Activated T-helper 2 cell treated with anti-CD3 and anti-CD28 coated beads, Interferon-gamma antibody, Interleukin-2, Interleukin-4, amounts not matched to agents 10 μg/mL and 5 μg/mL and 100 μg/mL, durations not matched to agents 14 hours and 24 hours and 36 hours (primary cell): ENCODE results near the gene CABLES1. TPM values are rescaled to one million over a fixed set of nuclear protein-coding genes. Genes with fewer than 3 reads are reported as not detected.
A peak's percentile ranks its signal among the peaks of the same experiment; 100 is the strongest.
"Not testable (repeated sequence)": the region's sequence is repeated elsewhere in the genome, so short reads cannot be mapped to it uniquely, and the experiment has no call there.

ENCODE experiments used
- DNase-seq: peaks from one replicate; pipeline ENCODE4 v3.0.0; 2021; ENCODE audit warnings: low spot score
- H3K27ac Mint-ChIP-seq: one replicate; pipeline ENCODE4 v1.8.0; 2021; ENCODE audit warnings: mixed read lengths
- H3K27me3 Mint-ChIP-seq: one replicate; pipeline ENCODE4 v1.8.0; 2021; ENCODE audit warnings: low read depth, mixed read lengths
- H3K36me3 Mint-ChIP-seq: one replicate; pipeline ENCODE4 v1.8.0; 2021; ENCODE audit warnings: low read depth, mixed read lengths
- H3K4me1 Mint-ChIP-seq: one replicate; pipeline ENCODE4 v1.8.0; 2021; ENCODE audit warnings: low read depth, mixed read lengths
- H3K4me3 Mint-ChIP-seq: one replicate; pipeline ENCODE4 v1.8.0; 2021; ENCODE audit warnings: low read depth, mild to moderate bottlenecking, moderate library complexity, mixed read lengths
- H3K9me3 Mint-ChIP-seq: one replicate; pipeline ENCODE4 v1.8.0; 2021; ENCODE audit warnings: mixed read lengths
- intact Hi-C: fragments of 100-400 bp; cut with micrococcal nuclease; formaldehyde crosslinking; loops from one replicate; pipeline ENCODE4 v1.15.1; 2023
- total RNA-seq: library from RNA; stranded (reverse); gene quantifications from 2 replicates; pipeline ENCODE4 v1.2.3, GENCODE V29; 2022

The CABLES1 gene
- total RNA-seq, 1 donor from 2014 or later = 27.4 TPM

DNA sequence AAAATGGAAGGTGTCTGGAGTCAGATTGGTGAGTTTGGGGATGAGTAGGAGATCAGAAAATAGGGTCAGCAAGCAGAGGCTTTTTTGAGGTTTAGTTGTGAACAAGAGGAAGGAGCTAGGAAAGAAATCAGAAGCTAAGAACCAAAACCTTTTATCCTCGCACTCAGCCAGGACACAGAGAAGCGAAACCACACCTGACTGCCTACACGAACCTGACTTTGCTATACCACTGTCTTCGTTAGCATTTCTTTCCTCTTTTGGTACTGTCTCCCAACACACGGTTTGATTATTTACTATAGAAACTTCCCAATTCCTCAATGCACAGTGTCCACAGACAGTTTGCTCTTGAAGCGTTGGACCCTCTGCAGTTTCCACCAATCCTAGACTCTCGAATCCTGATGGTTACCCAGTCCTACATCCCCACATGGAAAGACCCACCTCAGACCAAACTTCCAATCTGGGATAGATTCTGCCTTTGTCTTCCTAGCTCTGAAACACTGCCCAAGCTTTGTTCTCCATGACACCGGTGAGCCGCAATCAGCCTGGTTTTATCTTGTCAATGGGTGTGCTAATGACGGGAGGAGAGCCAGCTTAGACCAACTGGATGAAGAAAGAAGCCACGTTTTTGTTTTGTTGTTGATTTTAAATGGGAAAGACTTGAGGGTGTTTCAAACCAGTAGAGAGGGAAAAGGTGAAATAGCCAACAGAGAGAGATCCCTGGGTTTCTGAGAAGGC lies 137.4 kb downstream of the CABLES1 start:
- peaks cover 28% of the 10 kb centered on the region for H3K36me3 Mint-ChIP-seq
- H3K4me3 Mint-ChIP-seq = no peak overlapping the region
- intact Hi-C loops = no loop called here
- H3K9me3 Mint-ChIP-seq = peaks cover 36% of the 10 kb centered on the region
- no peaks in the 10 kb centered on the region for H3K27me3 Mint-ChIP-seq
- H3K4me1 Mint-ChIP-seq = peaks cover 12% of the 10 kb centered on the region
- no peak for DNase-seq
- H3K27ac Mint-ChIP-seq = no peak overlapping the region

DNA sequence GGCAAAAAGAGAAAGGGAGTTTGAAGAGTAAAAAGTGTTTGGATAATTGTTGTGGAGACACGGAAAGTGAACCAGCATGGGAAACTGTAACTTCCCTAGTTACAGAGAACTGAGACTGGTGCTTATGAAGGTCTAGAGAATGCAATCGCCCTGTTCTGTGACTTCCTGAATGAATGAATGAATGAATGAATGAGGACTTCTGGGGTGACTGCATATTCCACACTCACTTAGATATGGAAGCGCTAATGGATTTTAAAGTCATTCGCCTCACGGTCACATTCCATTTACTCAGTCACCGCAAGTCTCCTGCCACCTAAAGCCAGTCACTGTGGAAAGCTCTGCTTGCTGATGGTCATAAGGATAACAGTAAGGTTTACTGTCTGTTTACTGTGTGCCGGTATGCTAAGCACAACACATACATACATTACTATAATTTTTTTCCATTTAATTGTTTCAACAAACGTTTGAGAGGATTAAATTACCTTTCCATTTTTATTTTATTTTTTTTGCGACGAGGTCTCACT lies 138.2 kb downstream of the CABLES1 start:
- H3K9me3 Mint-ChIP-seq = peaks cover 34% of the 10 kb centered on the region
- intact Hi-C loops = no loop called here
- H3K36me3 Mint-ChIP-seq = peaks cover 28% of the 10 kb centered on the region
- no peak overlapping the region for H3K27ac Mint-ChIP-seq
- H3K4me3 Mint-ChIP-seq = no peak overlapping the region
- no peak for DNase-seq
- peaks cover 5% of the 10 kb centered on the region for H3K4me1 Mint-ChIP-seq
- H3K27me3 Mint-ChIP-seq = no peaks in the 10 kb centered on the region

DNA sequence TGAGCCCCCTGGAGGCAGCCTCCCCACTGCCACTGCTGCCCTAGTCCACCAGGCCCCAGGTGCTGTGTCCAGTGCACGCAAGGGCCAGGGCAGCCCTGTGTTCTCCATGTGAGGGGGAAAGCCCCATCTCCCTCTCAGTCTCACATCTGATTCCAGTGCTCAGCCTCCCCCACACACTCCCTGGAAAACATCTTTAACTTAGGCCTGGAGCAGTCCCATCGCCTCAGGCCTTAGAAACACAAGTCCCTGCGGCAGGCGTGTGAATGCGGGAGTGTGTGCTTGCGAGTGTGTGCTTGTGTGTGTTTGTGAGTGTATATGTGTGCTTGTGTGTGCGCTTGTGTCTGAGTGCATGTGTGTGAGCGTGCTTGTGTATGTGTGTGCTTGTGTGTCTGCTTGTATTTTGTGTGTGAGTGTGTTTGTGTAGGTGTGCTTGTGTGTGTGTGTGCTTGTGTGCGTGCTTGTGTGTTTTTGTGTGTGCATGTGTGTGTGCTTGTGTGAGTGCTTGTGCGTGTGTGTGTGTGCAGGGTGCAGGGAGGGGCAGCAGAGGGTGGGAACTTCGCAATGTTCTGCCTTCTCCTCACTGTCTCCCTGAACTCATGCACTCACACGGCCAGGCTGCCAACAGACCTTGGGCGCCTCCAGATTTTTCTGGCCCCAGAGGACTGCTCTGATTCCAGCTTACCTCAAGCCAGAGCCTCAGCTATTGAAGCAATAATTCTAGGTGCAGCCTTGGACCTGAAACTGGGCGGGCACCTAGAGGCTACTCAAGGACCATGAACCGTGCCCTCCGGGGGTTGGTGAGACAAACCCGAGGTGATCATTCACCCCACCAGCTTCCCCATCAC lies 139.6 kb downstream of the CABLES1 start:
- Mint-ChIP-seq H3K27ac (no peak overlapping the region), H3K9me3 (peaks cover 26% of the 10 kb centered on the region), H3K36me3 (peaks cover 18% of the 10 kb centered on the region)

DNA sequence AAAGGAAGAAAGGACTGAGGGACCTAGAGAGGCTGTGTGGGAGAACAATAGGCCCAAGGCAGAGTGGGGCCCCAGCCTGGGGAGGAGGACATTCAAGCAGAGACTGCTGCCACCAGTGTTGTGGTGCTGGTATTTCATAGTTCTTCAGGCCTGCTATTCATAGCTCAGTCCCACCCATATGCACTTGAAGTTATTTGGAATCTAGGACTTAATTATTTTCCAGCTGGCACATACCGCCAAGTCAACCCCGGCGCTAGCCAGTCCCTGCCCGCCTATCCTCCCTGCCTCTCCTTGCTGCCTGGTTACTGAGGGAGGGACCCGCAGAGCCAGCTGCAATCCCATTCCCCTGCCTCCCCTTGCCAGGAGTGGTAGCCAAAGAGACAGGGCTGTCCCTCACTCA lies 141.2 kb downstream of the CABLES1 start:
- peaks cover 3% of the 10 kb centered on the region for H3K4me1 Mint-ChIP-seq
- H3K9me3 Mint-ChIP-seq = peaks cover 14% of the 10 kb centered on the region
- H3K4me3 Mint-ChIP-seq = no peak overlapping the region
- H3K36me3 Mint-ChIP-seq = peaks cover 12% of the 10 kb centered on the region
- intact Hi-C loops = no loop called here
- no peaks in the 10 kb centered on the region for H3K27me3 Mint-ChIP-seq
- no peak for DNase-seq
- H3K27ac Mint-ChIP-seq = no peak overlapping the region

More for the DNA sequence above, 139.6 kb downstream of the CABLES1 start:
- intact Hi-C loops = no loop called here
- no peak for DNase-seq
- H3K4me1 Mint-ChIP-seq = no peaks in the 10 kb centered on the region
- no peak overlapping the region for H3K4me3 Mint-ChIP-seq
- no peaks in the 10 kb centered on the region for H3K27me3 Mint-ChIP-seq

DNA sequence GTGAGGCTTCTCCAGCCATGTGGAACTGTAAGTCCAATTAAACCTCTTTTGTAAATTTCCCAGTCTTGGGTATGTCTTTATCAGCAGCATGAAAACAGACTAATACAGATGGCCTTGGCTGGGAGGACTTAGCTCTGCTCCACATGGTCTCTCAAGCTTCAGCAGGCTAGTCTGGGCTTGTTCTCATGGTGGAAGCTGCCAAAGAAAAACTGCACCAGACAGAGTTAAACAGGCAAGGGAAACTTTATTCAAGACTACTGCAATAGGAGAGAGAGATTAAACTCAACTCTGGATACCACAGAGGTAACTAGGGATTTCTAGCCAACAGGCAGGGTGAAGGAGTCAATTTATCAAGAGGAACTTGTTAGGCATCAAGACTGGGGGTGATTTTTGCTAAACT lies 142.1 kb downstream of the CABLES1 start:
- H3K27me3 Mint-ChIP-seq = no peaks in the 10 kb centered on the region
- peaks cover 14% of the 10 kb centered on the region for H3K9me3 Mint-ChIP-seq
- H3K4me3 Mint-ChIP-seq = no peak overlapping the region
- DNase-seq = no peak
- intact Hi-C loops = no loop called here
- no peak overlapping the region for H3K27ac Mint-ChIP-seq
- H3K36me3 Mint-ChIP-seq = peaks cover 12% of the 10 kb centered on the region
- H3K4me1 Mint-ChIP-seq = peaks cover 7% of the 10 kb centered on the region

DNA sequence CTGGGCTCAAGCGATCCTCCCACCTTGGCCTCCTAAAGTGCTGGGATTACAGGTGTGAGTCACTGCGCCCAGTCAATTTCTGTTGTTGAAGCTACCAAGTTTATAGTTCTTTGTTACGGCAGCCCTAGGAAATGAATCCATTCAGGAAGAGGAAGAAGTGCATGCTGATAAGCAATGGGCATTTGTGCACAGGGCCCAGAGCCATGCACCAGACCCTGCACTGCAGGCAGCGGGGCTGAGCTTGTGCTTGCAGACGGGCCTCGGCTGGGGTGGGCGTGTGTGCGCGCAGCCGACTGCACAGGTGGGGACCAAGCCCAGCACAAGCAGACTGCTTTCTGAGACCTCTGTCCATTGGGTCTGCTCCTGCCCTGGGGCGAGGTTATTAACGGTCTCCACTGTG lies 144.6 kb downstream of the CABLES1 start:
- Mint-ChIP-seq H3K9me3 (peaks cover 14% of the 10 kb centered on the region), H3K36me3 (peaks cover 12% of the 10 kb centered on the region), H3K27me3 (no peaks in the 10 kb centered on the region), H3K4me3 (no peak overlapping the region), H3K4me1 (peaks cover 23% of the 10 kb centered on the region), H3K27ac (no peak overlapping the region)
- no peak for DNase-seq
- intact Hi-C loops = loop anchor here (10.0 kb wide), 1 partner anchor 145 kb away; the partner anchor contains the start of gene CABLES1

DNA sequence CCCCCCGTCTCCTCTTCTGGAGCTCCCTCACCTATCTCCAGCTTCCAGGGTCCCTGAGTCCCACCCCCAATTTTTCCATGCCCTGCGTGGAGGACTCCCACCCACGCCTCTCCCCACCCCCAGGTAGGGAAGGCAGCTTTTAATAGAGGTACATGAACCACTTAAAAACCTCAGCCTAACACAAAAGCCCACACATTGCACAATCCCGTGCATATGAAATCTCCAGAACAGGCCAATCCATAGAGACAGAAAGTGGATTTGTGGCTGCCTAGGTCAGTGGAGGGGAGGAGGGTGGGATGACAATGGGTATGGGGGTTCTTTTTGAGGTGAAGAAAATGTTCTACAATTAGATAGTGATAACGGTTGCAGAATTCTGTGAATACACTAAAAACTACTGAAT lies 145.6 kb downstream of the CABLES1 start:
- peaks cover 28% of the 10 kb centered on the region for H3K4me1 Mint-ChIP-seq
- no peak for DNase-seq
- intact Hi-C loops = loop anchor here (10.0 kb wide), 1 partner anchor 146 kb away; the partner anchor contains the start of gene CABLES1
- H3K9me3 Mint-ChIP-seq = peaks cover 14% of the 10 kb centered on the region
- no peak overlapping the region for H3K4me3 Mint-ChIP-seq
- no peak overlapping the region for H3K27ac Mint-ChIP-seq
- H3K36me3 Mint-ChIP-seq = peaks cover 8% of the 10 kb centered on the region
- H3K27me3 Mint-ChIP-seq = no peaks in the 10 kb centered on the region

DNA sequence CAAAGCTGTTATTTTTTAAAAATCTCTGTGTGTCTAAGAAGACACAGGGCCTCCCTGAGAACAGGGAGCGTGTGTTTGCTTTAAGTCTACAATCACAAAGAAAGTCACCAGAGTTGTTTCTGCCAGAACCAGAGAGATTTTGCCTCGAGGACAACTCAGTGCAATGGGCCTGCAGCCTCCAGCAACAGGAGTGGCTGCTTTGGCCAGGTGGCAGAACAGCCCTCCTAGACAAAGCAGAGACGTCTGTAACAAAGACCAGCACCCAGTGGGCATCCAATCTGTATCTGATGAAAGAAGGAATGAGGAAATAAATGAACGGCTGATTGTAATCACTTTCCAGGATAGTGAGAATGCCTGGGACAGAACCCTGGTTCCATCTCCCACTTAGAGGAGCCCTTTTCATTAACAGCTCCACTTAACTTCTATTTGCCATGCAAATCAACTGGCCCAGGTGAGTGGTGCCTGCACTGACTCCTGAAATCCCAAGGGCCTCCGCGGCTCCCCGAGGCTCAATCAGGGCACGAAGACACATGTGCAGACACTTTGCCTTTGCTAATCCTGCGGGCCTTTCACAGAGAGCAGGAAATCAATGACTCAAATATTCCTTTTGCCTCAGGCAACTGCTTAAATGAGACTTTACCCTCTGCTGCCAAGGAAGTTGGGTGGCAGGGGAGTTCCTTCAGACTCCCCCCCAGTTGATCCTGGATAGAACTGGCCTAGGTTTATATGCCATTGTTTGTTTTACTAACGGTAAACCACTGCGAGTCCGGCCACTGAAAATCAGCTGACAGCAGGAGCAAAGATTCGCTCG lies 146.5 kb downstream of the CABLES1 start:
- Mint-ChIP-seq H3K27me3 (no peaks in the 10 kb centered on the region), H3K9me3 (peaks cover 14% of the 10 kb centered on the region), H3K36me3 (peaks cover 7% of the 10 kb centered on the region), H3K4me1 (peaks cover 28% of the 10 kb centered on the region), H3K4me3 (no peak overlapping the region), H3K27ac (no peak overlapping the region)
- intact Hi-C loops = loop anchor here (10.0 kb wide), 1 partner anchor 147 kb away; the partner anchor contains the start of gene CABLES1
- no peak for DNase-seq

DNA sequence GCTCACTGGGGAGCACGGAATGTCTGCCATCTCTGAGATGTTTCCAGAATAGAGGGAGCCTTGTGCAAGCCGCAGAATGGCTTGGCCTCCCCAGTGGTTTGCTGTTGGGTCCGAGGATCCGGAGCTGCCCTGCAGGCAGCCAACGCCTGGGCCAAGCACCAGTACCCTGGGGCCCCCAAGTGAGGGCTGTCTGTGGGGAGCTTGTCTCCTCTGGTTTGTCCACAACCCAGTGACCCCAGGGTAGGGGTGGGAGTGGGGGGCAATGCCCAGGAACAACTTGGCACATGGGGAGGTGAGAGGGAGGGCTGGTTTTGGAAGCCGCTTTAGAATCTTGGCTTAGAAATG lies 147.1 kb downstream of the CABLES1 start:
- Mint-ChIP-seq H3K4me1 (peaks cover 28% of the 10 kb centered on the region), H3K9me3 (peaks cover 8% of the 10 kb centered on the region), H3K4me3 (no peak overlapping the region), H3K27me3 (no peaks in the 10 kb centered on the region), H3K36me3 (peaks cover 5% of the 10 kb centered on the region), H3K27ac (no peak overlapping the region)
- DNase-seq = no peak
- intact Hi-C loops = loop anchor here (10.0 kb wide), 1 partner anchor 148 kb away; the partner anchor contains the start of gene CABLES1

DNA sequence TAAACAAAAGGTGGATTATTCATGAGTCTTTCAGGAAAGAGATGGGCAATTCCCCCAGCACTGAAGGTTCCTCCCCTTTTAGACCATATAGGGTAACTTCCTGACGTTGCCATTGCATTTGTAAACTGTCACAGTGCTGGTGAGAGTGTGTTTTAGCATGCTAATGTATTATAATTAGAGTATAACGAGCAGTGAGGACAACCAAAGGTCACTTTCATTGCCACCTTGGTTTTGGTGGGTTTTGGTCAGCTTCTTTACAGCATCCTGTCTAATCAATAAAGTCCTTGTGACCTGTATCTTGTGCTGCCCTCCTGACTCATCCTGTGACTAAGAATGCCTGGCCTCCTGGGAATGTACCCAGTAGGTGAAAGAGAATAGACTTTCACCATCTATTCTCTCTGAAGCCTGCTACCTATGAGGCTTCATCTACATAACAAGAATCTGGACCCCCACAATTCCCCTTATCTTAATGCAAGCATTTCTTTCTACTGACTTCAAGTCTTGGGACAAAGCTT lies 148.7 kb downstream of the CABLES1 start:
- Mint-ChIP-seq H3K4me1 (peaks cover 28% of the 10 kb centered on the region), H3K9me3 (no peaks in the 10 kb centered on the region), H3K27me3 (no peaks in the 10 kb centered on the region), H3K4me3 (no peak overlapping the region), H3K36me3 (no peaks in the 10 kb centered on the region), H3K27ac (peak overlapping the region; percentile 76)
- DNase-seq = no peak
- intact Hi-C loops = loop anchor here (1.0 to 10.0 kb wide), 5 partner anchors 25 to 149 kb away; partner anchors contain the start of gene CABLES1

DNA sequence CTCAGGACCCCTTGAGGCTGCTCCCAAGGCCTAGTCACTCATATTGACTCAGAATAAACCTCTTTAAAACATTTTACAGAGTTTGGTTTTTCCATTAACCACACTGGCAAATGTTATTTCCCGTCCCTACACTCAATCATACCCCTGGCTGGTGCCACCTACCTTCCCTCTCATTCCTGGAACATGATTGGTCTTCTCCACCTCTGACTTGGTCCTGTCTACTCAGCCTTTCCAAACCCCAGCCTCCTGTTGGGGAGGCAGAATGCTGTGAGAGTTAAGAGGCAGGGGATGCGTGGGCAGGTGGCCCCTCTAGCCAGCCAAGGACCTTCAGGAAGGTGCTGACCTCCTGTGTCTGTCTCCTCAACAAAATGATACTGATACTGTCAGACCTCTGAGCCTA lies 149.3 kb downstream of the CABLES1 start:
- DNase-seq = no peak
- Mint-ChIP-seq H3K27me3 (no peaks in the 10 kb centered on the region), H3K4me3 (no peak overlapping the region), H3K27ac (peak overlapping the region; percentile 76), H3K4me1 (peaks cover 28% of the 10 kb centered on the region), H3K36me3 (no peaks in the 10 kb centered on the region), H3K9me3 (no peaks in the 10 kb centered on the region)
- intact Hi-C loops = loop anchor here (1.0 to 10.0 kb wide), 5 partner anchors 24 to 150 kb away; partner anchors contain the start of gene CABLES1

DNA sequence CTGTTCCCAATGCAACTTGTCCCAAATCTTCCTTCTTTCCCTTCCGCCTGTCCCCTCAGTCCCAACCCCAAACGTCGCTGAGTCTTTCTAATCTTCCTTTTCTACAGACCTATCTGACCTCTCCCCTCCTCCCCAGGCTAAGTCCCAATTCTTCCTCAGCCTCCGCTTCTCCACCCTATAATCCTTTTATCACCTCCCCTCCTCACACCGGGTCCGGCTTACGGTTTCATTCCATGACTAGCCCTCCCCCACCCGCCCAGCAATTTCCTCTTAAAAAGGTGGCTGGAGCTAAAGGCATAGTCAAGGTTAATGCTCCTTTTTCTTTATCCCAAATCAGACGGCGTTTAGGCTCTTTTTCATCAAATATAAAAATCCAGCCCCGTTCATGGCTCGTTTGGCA lies 150.3 kb downstream of the CABLES1 start:
- DNase-seq, H3K36me3 Mint-ChIP-seq, H3K27me3 Mint-ChIP-seq, H3K9me3 Mint-ChIP-seq, H3K4me3 Mint-ChIP-seq: not testable (repeated sequence)
- intact Hi-C loops = loop anchor here (2.0 to 10.0 kb wide), 3 partner anchors 23 to 151 kb away; partner anchors contain the start of gene CABLES1
- Mint-ChIP-seq H3K27ac (peak overlapping the region; percentile 76), H3K4me1 (peaks cover 28% of the 10 kb centered on the region)
